BLaER1 treated with 17β-estradiol and CSF1 and Interleukin-3, amounts not matched to agents 10 nM and 100 nM (cell line): ENCODE measurements around the gene VPS25.
"Not testable (repeated sequence)": the region's sequence is repeated elsewhere in the genome, so short reads cannot be mapped to it uniquely, and the experiment has no call there.

Experiments used
- H3K27ac ChIP-seq, 11 experiments: shearing (Covaris generic); formaldehyde crosslinking; 2 replicates each; pipeline ENCODE4 v1.8.1; 2022
- H3K27me3 ChIP-seq, 11 experiments: shearing (Covaris generic); formaldehyde crosslinking; 2 replicates each; pipeline ENCODE4 v1.8.1; 2022
- H3K36me3 ChIP-seq, 11 experiments: shearing (Covaris generic); formaldehyde crosslinking; 2 replicates each; pipeline ENCODE4 v1.8.1; 2022
- H3K4me1 ChIP-seq, 10 experiments: shearing (Covaris generic); formaldehyde crosslinking; 2 replicates each; pipeline ENCODE4 v1.8.1; 2022
- H3K4me2 ChIP-seq, 11 experiments: shearing (Covaris generic); formaldehyde crosslinking; 2 replicates each; pipeline ENCODE4 v1.8.1; 2022
- H3K4me3 ChIP-seq, 10 experiments: shearing (Covaris generic); formaldehyde crosslinking; 2 replicates each; pipeline ENCODE4 v1.8.1; 2022
- H3K9ac ChIP-seq, 11 experiments: shearing (Covaris generic); formaldehyde crosslinking; 2 replicates each; pipeline ENCODE4 v1.8.1; 2022
- H3K9me3 ChIP-seq, 11 experiments: shearing (Covaris generic); formaldehyde crosslinking; replicated peaks in 1 of 11; 2 replicates each; pipeline ENCODE4 v1.8.1; 2022
- H4K20me1 ChIP-seq, 11 experiments: shearing (Covaris generic); formaldehyde crosslinking; 2 replicates each; pipeline ENCODE4 v1.8.1; 2022
- Cebpa-rat ChIP-seq, 11 experiments: shearing (Covaris generic); IDR thresholded peaks; 2 replicates each; pipeline ENCODE4 v1.8.1; 2022

The VPS25 gene

GRCh38 chr17:42773290-42774035, at the start of gene VPS25:
Gene VPS25, plus strand, starts transcription at chr17:42773449. Its CDS starts 27 bp downstream, at chr17:42773476.
- no peak for TF ChIP-seq Cebpa-rat (IDR thresholded peaks at IDR 0.05)
- Histone ChIP-seq H3K36me3 (peaks cover 4 to 28% (median 13%) of the 10 kb centered on the region in 11 experiments; a peak in 14 of 22 replicates), H3K9ac (peak within 1 kb of the TSS; percentile 69 to 84 (median 78)), H3K4me3 (peak within 1 kb of the TSS; percentile 58 to 80 (median 67)), H3K4me1 (peaks cover 24 to 44% (median 30%) of the 10 kb centered on the region in 10 experiments), H3K27ac (peak within 1 kb of the TSS; percentile 45 to 86 (median 76); a peak in 21 of 22 replicates), H3K4me2 (peak within 1 kb of the TSS; percentile 66 to 83 (median 75)), H4K20me1 (peaks cover 0 to 6% (median 0%) of the 10 kb centered on the region in 11 experiments; a peak in 2 of 22 replicates), H3K27me3 (peaks cover 0 to 36% (median 28%) of the 10 kb centered on the region in 11 experiments; a peak in 20 of 22 replicates), H3K9me3 (no peaks in the 10 kb centered on the region)

- no peaks in the 10 kb centered on the region for H3K9me3 ChIP-seq
- no peak overlapping the region for H3K9ac ChIP-seq
- no peak for TF ChIP-seq Cebpa-rat (IDR thresholded peaks at IDR 0.05)
- H3K27ac ChIP-seq: no peak overlapping the region
- peaks cover 0 to 6% (median 0%) of the 10 kb centered on the region in 11 experiments; a peak in 3 of 22 replicates for H4K20me1 ChIP-seq
- peaks cover 92 to 100% (median 98%) of the 10 kb centered on the region in 11 experiments for H3K36me3 ChIP-seq
- H3K27me3 ChIP-seq: no peaks in the 10 kb centered on the region
- no peak overlapping the region for H3K4me3 ChIP-seq
- H3K4me2 ChIP-seq: no peak overlapping the region
- no peaks in the 10 kb centered on the region for H3K4me1 ChIP-seq
These were observed 49.6 kb upstream of the VPS25 start for GRCh38 chr17:42723636-42724035.

GRCh38 chr17:42725143-42725542, 48.1 kb upstream of the VPS25 start:
- peak in 2 of 11 experiments; percentile 14 to 57; a peak in 1 of 22 replicates for TF ChIP-seq Cebpa-rat (IDR thresholded peaks at IDR 0.05)
- Histone ChIP-seq H3K9me3 (no peaks in the 10 kb centered on the region), H3K27ac (no peak overlapping the region), H3K27me3 (no peaks in the 10 kb centered on the region), H3K4me3 (no peak overlapping the region), H3K36me3 (peaks cover 92 to 100% (median 97%) of the 10 kb centered on the region in 11 experiments), H3K4me1 (no peaks in the 10 kb centered on the region), H4K20me1 (peaks cover 0 to 9% (median 0%) of the 10 kb centered on the region in 11 experiments; a peak in 3 of 22 replicates), H3K4me2 (no peak overlapping the region), H3K9ac (no peak overlapping the region)

- no peak for TF ChIP-seq Cebpa-rat (IDR thresholded peaks at IDR 0.05)
- Histone ChIP-seq H3K27ac (peak overlapping the region in 1 of 11 experiments; percentile 0; a peak in 1 of 22 replicates), H3K4me3 (no peak overlapping the region), H4K20me1 (peaks cover 0 to 80% (median 0%) of the 10 kb centered on the region in 11 experiments; a peak in 4 of 22 replicates), H3K27me3 (no peaks in the 10 kb centered on the region), H3K9ac (no peak overlapping the region), H3K4me2 (no peak overlapping the region), H3K36me3 (peaks cover 0 to 20% (median 8%) of the 10 kb centered on the region in 11 experiments; a peak in 7 of 22 replicates), H3K4me1 (peaks cover 39 to 87% (median 54%) of the 10 kb centered on the region in 10 experiments), H3K9me3 (no peaks in the 10 kb centered on the region; a peak in 1 of 22 replicates)
These were observed 32.5 kb upstream of the VPS25 start for GRCh38 chr17:42740699-42741098.

- peak overlapping the region in 8 of 11 experiments; percentile 13 to 96 (median 84); a peak in 10 of 22 replicates for H3K27ac ChIP-seq
- H3K9me3 ChIP-seq, H3K27me3 ChIP-seq: not testable (repeated sequence)
- H3K36me3 ChIP-seq: peaks cover 0 to 14% (median 6%) of the 10 kb centered on the region in 11 experiments; a peak in 6 of 22 replicates
- H3K4me2 ChIP-seq: peak overlapping the region; percentile 77 to 95 (median 88)
- peaks cover 0 to 59% (median 0%) of the 10 kb centered on the region in 11 experiments; a peak in 3 of 22 replicates for H4K20me1 ChIP-seq
- peaks cover 21 to 65% (median 32%) of the 10 kb centered on the region in 10 experiments for H3K4me1 ChIP-seq
- peak overlapping the region in 10 of 11 experiments; percentile 83 to 92 (median 89); a peak in 15 of 22 replicates for H3K9ac ChIP-seq
- H3K4me3 ChIP-seq: peak overlapping the region in 2 of 10 experiments; percentile 73 to 74; a peak in 3 of 20 replicates
These were observed 30.3 kb upstream of the VPS25 start for GRCh38 chr17:42742916-42743315.

GRCh38 chr17:42743595-42744282, 29.5 kb upstream of the VPS25 start:
- Histone ChIP-seq H3K36me3 (peaks cover 0 to 14% (median 6%) of the 10 kb centered on the region in 11 experiments; a peak in 6 of 22 replicates), H4K20me1 (peaks cover 0 to 53% (median 0%) of the 10 kb centered on the region in 11 experiments; a peak in 3 of 22 replicates), H3K27me3 (no peaks in the 10 kb centered on the region), H3K4me3 (peak overlapping the region; percentile 60 to 78 (median 72)), H3K27ac (peak overlapping the region; percentile 67 to 96 (median 85); a peak in 21 of 22 replicates), H3K4me1 (peaks cover 21 to 57% (median 30%) of the 10 kb centered on the region in 10 experiments), H3K4me2 (peak overlapping the region; percentile 77 to 95 (median 88)), H3K9me3 (no peaks in the 10 kb centered on the region; a peak in 1 of 22 replicates), H3K9ac (peak overlapping the region; percentile 83 to 92 (median 90))
- TF ChIP-seq Cebpa-rat (IDR thresholded peaks at IDR 0.05): no peak

GRCh38 chr17:42744283-42744805, 28.9 kb upstream of the VPS25 start:
- Histone ChIP-seq H3K36me3 (peaks cover 0 to 14% (median 6%) of the 10 kb centered on the region in 11 experiments; a peak in 6 of 22 replicates), H3K4me1 (peaks cover 21 to 52% (median 29%) of the 10 kb centered on the region in 10 experiments), H3K4me3 (peak overlapping the region; percentile 60 to 78 (median 72)), H4K20me1 (peaks cover 0 to 47% (median 0%) of the 10 kb centered on the region in 11 experiments; a peak in 3 of 22 replicates), H3K9ac (peak overlapping the region; percentile 83 to 92 (median 90)), H3K4me2 (peak overlapping the region; percentile 77 to 95 (median 88)), H3K27ac (peak overlapping the region; percentile 67 to 96 (median 85); a peak in 21 of 22 replicates), H3K27me3 (no peaks in the 10 kb centered on the region), H3K9me3 (no peaks in the 10 kb centered on the region; a peak in 1 of 22 replicates)
- no peak for TF ChIP-seq Cebpa-rat (IDR thresholded peaks at IDR 0.05)
